Neural crest cell (in vitro differentiated cells): ENCODE measurements around the gene CTPS2. TPM values are rescaled to one million over a fixed set of nuclear protein-coding genes. Genes with fewer than 3 reads are reported as not detected.

ENCODE experiments used
- DNase-seq: peaks from one replicate; pipeline ENCODE4 v3.0.0; 2021; ENCODE audit warnings: low read depth, mixed read lengths, low spot score
- H3K27ac Mint-ChIP-seq: one replicate; pipeline ENCODE4 v1.8.0; 2021; ENCODE audit warnings: mild to moderate bottlenecking, mixed read lengths; ENCODE audit not compliant: unreplicated experiment
- H3K27me3 Mint-ChIP-seq: 2 replicates; pipeline ENCODE4 v1.8.0; 2021; ENCODE audit warnings: low read depth, mild to moderate bottlenecking, mixed read lengths
- H3K36me3 Mint-ChIP-seq: 2 replicates; pipeline ENCODE4 v1.8.0; 2021; ENCODE audit warnings: low read depth, mild to moderate bottlenecking, mixed read lengths
- H3K4me1 Mint-ChIP-seq: 2 replicates; pipeline ENCODE4 v1.8.0; 2021; ENCODE audit warnings: mixed read lengths
- H3K4me3 Mint-ChIP-seq: one replicate; pipeline ENCODE4 v1.8.0; 2021; ENCODE audit warnings: mild to moderate bottlenecking, mixed read lengths
- H3K9me3 Mint-ChIP-seq: 2 replicates; pipeline ENCODE4 v1.8.0; 2021; ENCODE audit warnings: mixed read lengths
- total RNA-seq: library from RNA; stranded (reverse); gene quantifications from 2 replicates; pipeline ENCODE4 v1.2.1, GENCODE V29; 2021
- TF ChIP-seq, protein P1 (sequence below): fragments of 200-600 bp; sonication (generic); conservative IDR thresholded peaks from 2 replicates; pipeline ENCODE4 v1.5.0; 2021; ENCODE audit warnings: antibody characterized with exemption, mild to moderate bottlenecking

Gene CTPS2
- total RNA-seq, 1 donor from 2014 or later: 67.5 TPM

DNA sequence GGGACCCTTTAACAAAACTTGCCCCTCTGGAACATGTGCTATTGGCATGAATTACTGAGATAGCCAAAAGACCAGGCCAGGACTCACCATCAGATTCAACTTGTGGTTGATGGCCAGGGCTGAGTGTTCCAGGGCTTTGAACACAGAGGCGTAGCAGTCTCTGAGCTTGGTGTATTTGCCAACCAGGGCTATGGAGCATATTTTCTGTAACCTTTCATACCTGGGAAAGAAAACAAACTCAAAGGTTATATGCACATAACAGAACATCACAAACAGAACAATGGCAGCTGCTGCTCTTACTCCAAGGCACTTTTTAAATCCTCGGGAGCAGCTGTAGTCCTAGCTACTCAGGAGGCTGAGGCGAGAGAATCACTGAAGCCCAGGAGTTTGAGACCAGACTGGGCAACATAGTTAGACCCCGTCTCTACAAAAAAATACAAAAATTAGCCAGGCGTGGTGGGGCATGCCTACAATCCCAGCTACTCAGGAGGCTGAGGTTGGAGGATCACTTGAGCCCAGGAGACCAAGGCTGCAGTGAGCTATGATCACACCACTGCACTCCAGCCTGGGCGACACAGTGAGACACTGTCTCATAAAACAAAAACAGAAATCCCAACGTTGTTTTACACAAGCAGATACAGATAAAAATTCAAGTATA, 29.3 kb downstream of the CTPS2 start:
- TF ChIP-seq, protein P1, sequence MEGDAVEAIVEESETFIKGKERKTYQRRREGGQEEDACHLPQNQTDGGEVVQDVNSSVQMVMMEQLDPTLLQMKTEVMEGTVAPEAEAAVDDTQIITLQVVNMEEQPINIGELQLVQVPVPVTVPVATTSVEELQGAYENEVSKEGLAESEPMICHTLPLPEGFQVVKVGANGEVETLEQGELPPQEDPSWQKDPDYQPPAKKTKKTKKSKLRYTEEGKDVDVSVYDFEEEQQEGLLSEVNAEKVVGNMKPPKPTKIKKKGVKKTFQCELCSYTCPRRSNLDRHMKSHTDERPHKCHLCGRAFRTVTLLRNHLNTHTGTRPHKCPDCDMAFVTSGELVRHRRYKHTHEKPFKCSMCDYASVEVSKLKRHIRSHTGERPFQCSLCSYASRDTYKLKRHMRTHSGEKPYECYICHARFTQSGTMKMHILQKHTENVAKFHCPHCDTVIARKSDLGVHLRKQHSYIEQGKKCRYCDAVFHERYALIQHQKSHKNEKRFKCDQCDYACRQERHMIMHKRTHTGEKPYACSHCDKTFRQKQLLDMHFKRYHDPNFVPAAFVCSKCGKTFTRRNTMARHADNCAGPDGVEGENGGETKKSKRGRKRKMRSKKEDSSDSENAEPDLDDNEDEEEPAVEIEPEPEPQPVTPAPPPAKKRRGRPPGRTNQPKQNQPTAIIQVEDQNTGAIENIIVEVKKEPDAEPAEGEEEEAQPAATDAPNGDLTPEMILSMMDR: no peak
- Mint-ChIP-seq H3K9me3 (no peaks in the 10 kb centered on the region), H3K4me1 (peaks cover 4% of the 10 kb centered on the region), H3K27me3 (no peaks in the 10 kb centered on the region), H3K27ac (no peak overlapping the region), H3K4me3 (no peak overlapping the region), H3K36me3 (peaks cover 13% of the 10 kb centered on the region)
- no peak for DNase-seq

DNA sequence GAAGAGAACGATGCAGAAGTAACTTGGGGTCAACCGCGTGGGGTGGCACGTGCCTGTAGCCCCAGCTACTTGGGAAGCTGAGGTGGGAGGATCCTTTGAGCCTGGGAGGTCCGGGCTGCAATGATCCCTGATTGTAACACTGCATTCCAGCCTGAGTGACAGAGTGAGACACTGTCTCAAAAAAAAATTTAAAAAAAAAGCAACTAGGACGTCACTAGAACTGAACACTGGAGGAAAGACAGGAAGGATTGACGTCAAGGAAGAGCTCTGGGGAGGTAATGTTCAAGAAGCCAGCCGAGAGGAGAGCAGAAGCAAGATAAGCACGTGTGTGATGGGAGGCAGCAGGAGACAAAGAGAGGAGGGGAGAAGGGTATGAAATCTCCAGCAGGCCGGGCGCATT, 33.8 kb downstream of the CTPS2 start:
- Mint-ChIP-seq H3K36me3 (peaks cover 22% of the 10 kb centered on the region), H3K9me3 (no peaks in the 10 kb centered on the region), H3K27ac (peak overlapping the region; percentile 86)

DNA sequence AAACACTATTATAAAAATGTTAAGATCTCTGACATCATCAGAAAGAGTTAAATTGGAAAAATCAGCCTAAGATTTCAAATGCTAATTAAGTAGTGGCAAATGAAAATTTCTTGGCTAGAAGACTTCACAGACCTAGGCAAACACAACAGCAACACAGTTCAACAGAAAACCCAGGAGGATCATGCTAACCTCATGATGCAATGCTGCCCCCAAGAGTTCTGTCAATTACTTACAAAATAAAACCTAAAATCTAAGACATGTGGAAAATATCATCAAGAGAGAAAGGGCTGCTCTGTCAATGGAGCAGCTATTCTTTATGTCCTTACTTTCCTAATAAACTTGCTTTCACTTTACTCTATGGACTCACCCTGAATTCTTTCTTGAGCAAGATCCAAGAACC, 41.5 kb downstream of the CTPS2 start:
- Mint-ChIP-seq H3K9me3 (no peaks in the 10 kb centered on the region), H3K36me3 (peaks cover 25% of the 10 kb centered on the region), H3K27ac (no peak overlapping the region), H3K27me3 (no peaks in the 10 kb centered on the region), H3K4me3 (no peak overlapping the region), H3K4me1 (peaks cover 4% of the 10 kb centered on the region)
- DNase-seq: no peak
- TF ChIP-seq, protein P1: peak; percentile 60

More for the DNA sequence above, 33.8 kb downstream of the CTPS2 start:
- H3K4me3 Mint-ChIP-seq: no peak overlapping the region
- TF ChIP-seq, protein P1: no peak
- H3K4me1 Mint-ChIP-seq: peaks cover 4% of the 10 kb centered on the region
- H3K27me3 Mint-ChIP-seq: no peaks in the 10 kb centered on the region
- DNase-seq: no peak

DNA sequence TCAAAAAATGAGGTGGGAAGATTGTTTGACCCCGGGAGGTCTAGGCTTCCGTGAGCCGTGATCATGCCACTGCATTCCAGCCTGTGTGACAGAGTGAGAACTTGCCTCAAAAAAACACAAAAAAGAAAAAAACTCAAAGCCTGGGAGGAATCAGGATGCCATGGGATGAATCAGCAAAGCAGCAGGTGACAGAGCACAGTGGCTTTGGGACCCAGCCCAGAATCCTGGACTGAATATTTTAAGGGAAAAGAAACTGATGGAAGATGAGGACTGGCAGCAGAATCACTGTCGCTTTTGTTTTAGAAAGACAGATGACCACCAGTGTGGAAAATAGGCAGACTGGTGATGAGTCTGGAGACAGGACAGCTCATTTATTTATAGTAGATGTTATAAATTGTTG, 45.9 kb downstream of the CTPS2 start:
- peaks cover 4% of the 10 kb centered on the region for H3K4me1 Mint-ChIP-seq
- no peaks in the 10 kb centered on the region for H3K9me3 Mint-ChIP-seq
- DNase-seq: no peak
- no peak overlapping the region for H3K4me3 Mint-ChIP-seq
- peak overlapping the region; percentile 44 for H3K27ac Mint-ChIP-seq
- TF ChIP-seq, protein P1: no peak
- no peaks in the 10 kb centered on the region for H3K27me3 Mint-ChIP-seq
- peaks cover 26% of the 10 kb centered on the region for H3K36me3 Mint-ChIP-seq

DNA sequence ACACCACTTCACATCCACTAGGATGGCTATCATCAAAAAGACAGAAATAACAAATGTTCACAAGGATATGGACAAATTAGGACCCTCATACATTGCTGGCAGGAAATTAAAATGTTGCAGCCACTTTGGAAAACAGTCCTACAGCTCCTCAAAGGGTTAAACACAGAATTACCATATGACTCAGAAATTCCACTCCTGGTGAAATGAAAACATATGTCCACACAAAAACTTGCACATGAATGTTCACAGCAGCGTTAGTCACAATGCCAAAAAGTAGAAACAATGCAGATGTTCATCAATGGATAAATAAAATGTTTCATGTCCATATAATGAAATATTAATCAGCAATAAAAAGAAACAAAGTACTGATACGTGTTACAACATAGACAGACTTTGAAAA, 47.4 kb downstream of the CTPS2 start:
- Mint-ChIP-seq H3K27me3 (no peaks in the 10 kb centered on the region), H3K27ac (no peak overlapping the region), H3K4me1 (no peaks in the 10 kb centered on the region), H3K4me3 (no peak overlapping the region), H3K36me3 (peaks cover 23% of the 10 kb centered on the region), H3K9me3 (no peaks in the 10 kb centered on the region)
- DNase-seq: no peak
- TF ChIP-seq, protein P1: no peak
